Measurements from ENCODE around the gene LRP1. TPM values are rescaled to one million over a fixed set of nuclear protein-coding genes. Genes with fewer than 3 reads are reported as not detected.

The LRP1 gene
- total RNA-seq, 1 donor from 2014 or later = 477 TPM

- Histone ChIP-seq H3K27me3 (peaks cover 7% of the 10 kb centered on the region), H3K9me3 (no peaks in the 10 kb centered on the region), H3K4me1 (peaks cover 47% of the 10 kb centered on the region), H3K4me3 (peak overlapping the region; percentile 40 to 59), H3K36me3 (peaks cover 0 to 4% of the 10 kb centered on the region in 2 donors), H3K27ac (no peak overlapping the region)
- no peak for TF ChIP-seq POLR2AphosphoS5 (IDR thresholded peaks at IDR 0.05; ENCODE audit: insufficient read depth in 1 of 2, low read depth in 1 of 2)
- TF ChIP-seq, protein P1, sequence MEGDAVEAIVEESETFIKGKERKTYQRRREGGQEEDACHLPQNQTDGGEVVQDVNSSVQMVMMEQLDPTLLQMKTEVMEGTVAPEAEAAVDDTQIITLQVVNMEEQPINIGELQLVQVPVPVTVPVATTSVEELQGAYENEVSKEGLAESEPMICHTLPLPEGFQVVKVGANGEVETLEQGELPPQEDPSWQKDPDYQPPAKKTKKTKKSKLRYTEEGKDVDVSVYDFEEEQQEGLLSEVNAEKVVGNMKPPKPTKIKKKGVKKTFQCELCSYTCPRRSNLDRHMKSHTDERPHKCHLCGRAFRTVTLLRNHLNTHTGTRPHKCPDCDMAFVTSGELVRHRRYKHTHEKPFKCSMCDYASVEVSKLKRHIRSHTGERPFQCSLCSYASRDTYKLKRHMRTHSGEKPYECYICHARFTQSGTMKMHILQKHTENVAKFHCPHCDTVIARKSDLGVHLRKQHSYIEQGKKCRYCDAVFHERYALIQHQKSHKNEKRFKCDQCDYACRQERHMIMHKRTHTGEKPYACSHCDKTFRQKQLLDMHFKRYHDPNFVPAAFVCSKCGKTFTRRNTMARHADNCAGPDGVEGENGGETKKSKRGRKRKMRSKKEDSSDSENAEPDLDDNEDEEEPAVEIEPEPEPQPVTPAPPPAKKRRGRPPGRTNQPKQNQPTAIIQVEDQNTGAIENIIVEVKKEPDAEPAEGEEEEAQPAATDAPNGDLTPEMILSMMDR (IDR thresholded peaks at IDR 0.05) = no peak
- no peak for TF ChIP-seq POLR2A (IDR thresholded peaks at IDR 0.05)
- intact Hi-C loops (cut with DNase I) = no loop called here
- DNase-seq (ENCODE audit: extremely low spot score in 2 of 2) = no peak
These were observed 88.9 kb downstream of the LRP1 start for GRCh38 chr12:57216921-57217879.

DNA sequence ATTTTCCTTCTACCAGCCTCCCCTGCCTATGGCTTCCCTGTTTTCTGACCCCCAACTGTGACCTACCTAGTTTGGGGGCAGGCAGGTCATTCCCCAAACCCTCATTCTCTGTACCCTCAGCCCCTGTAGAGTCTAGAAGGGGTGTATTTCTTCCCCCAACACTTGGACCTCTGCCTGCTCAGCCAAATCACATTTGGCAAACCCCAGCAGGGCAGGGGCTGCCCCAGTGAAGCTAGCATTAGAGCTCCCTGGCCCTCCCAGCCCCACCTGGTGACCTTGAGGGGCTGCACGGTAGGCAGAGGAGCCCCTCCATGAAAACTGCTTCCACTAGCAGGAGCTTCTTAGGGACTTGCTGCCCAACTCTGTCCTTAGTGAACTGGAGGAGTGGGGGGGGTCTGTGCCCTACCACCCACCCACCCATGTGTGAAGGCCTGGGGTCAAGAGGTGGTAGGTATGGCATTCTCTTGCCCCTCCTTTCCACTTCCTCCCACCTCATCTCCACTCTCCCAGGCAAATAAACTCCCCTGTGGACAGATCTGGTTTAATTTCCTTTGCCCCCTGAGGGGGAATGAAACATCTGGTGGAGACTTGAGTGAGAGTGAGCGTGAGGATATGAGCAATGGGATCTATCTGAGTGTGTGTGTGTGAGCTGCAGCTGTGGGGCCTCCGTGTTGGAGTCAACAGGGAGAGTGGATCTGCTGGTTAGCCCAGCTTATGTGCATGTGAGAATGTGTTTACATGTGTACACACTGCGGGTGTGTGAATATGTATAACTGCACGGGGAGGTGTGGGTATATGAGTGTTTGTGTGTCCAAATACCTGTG lies 90.0 kb downstream of the LRP1 start:
- H3K27ac ChIP-seq = no peak overlapping the region
- intact Hi-C loops (cut with DNase I) = no loop called here
- H3K9me3 ChIP-seq = no peaks in the 10 kb centered on the region
- TF ChIP-seq POLR2AphosphoS5 (IDR thresholded peaks at IDR 0.05; ENCODE audit: insufficient read depth in 1 of 2, low read depth in 1 of 2) (no peak), POLR2A (IDR thresholded peaks at IDR 0.05) (no peak)
- TF ChIP-seq, protein P1 (IDR thresholded peaks at IDR 0.05) = no peak
- H3K4me1 ChIP-seq = peaks cover 46% of the 10 kb centered on the region
- DNase-seq (ENCODE audit: extremely low spot score in 2 of 2) = no peak
- no peak overlapping the region for H3K4me3 ChIP-seq
- no peaks in the 10 kb centered on the region for H3K36me3 ChIP-seq
- H3K27me3 ChIP-seq = peaks cover 7% of the 10 kb centered on the region

GRCh38 chr12:57219205-57219992 lies 91.1 kb downstream of the LRP1 start:
- no peaks in the 10 kb centered on the region for H3K36me3 ChIP-seq
- DNase-seq (ENCODE audit: extremely low spot score in 2 of 2) = no peak
- H3K9me3 ChIP-seq = no peaks in the 10 kb centered on the region
- intact Hi-C loops (cut with DNase I) = no loop called here
- no peak overlapping the region for H3K27ac ChIP-seq
- H3K4me3 ChIP-seq = no peak overlapping the region
- peaks cover 35% of the 10 kb centered on the region for H3K4me1 ChIP-seq
- TF ChIP-seq POLR2A (IDR thresholded peaks at IDR 0.05) = no peak
- TF ChIP-seq, protein P1 (IDR thresholded peaks at IDR 0.05) = no peak
- no peak for TF ChIP-seq POLR2AphosphoS5 (IDR thresholded peaks at IDR 0.05; ENCODE audit: insufficient read depth in 1 of 2, low read depth in 1 of 2)
- H3K27me3 ChIP-seq = peaks cover 7% of the 10 kb centered on the region

GRCh38 chr12:57219993-57220754 lies 91.9 kb downstream of the LRP1 start:
- no peak overlapping the region for H3K4me3 ChIP-seq
- no peaks in the 10 kb centered on the region for H3K9me3 ChIP-seq
- no peak overlapping the region for H3K27ac ChIP-seq
- H3K27me3 ChIP-seq = peaks cover 7% of the 10 kb centered on the region
- intact Hi-C loops (cut with DNase I) = no loop called here
- TF ChIP-seq, protein P1 (IDR thresholded peaks at IDR 0.05) = no peak
- TF ChIP-seq POLR2A (IDR thresholded peaks at IDR 0.05) = no peak
- TF ChIP-seq POLR2AphosphoS5 (IDR thresholded peaks at IDR 0.05; ENCODE audit: insufficient read depth in 1 of 2, low read depth in 1 of 2) = no peak
- peaks cover 36% of the 10 kb centered on the region for H3K4me1 ChIP-seq
- no peak for DNase-seq (ENCODE audit: extremely low spot score in 2 of 2)
- no peaks in the 10 kb centered on the region for H3K36me3 ChIP-seq

All from vagina (tissue), 2 donors.